ENCODE results near the gene ABCA4. TPM values are rescaled to one million over a fixed set of nuclear protein-coding genes. Genes with fewer than 3 reads are reported as not detected.

ABCA4 gene
- total RNA-seq, 1 donor from 2014 or later: 3.2 TPM

- H3K4me1 Mint-ChIP-seq (ENCODE audit: unreplicated experiment): peaks cover 31% of the 10 kb centered on the region
- no peak for DNase-seq (ENCODE audit: extremely low spot score, unreplicated experiment)
- TF ChIP-seq CTCF (conservative IDR thresholded peaks at IDR 0.05): no peak
- no peaks in the 10 kb centered on the region for H3K36me3 Mint-ChIP-seq
- no peaks in the 10 kb centered on the region for H3K27me3 Mint-ChIP-seq
- no peak overlapping the region for H3K4me3 Mint-ChIP-seq
- H3K27ac Mint-ChIP-seq: no peak overlapping the region
- peaks cover 5% of the 10 kb centered on the region for H3K9me3 Mint-ChIP-seq
These were observed 60.2 kb downstream of the ABCA4 start for GRCh38 chr1:94060720-94061119.

- peaks cover 33% of the 10 kb centered on the region for H3K4me1 Mint-ChIP-seq (ENCODE audit: unreplicated experiment)
These were observed 62.2 kb downstream of the ABCA4 start for GRCh38 chr1:94058766-94059165.

GRCh38 chr1:94056996-94057395 is 64.0 kb downstream of the ABCA4 start:
- H3K9me3 Mint-ChIP-seq: no peaks in the 10 kb centered on the region
- no peak for DNase-seq (ENCODE audit: extremely low spot score, unreplicated experiment)
- peaks cover 22% of the 10 kb centered on the region for H3K4me1 Mint-ChIP-seq (ENCODE audit: unreplicated experiment)
- H3K36me3 Mint-ChIP-seq: no peaks in the 10 kb centered on the region
- no peak overlapping the region for H3K4me3 Mint-ChIP-seq
- TF ChIP-seq CTCF (conservative IDR thresholded peaks at IDR 0.05): no peak
- H3K27me3 Mint-ChIP-seq: no peaks in the 10 kb centered on the region
- no peak overlapping the region for H3K27ac Mint-ChIP-seq

More at GRCh38 chr1:94058766-94059165, 62.2 kb downstream of the ABCA4 start:
- H3K9me3 Mint-ChIP-seq: no peaks in the 10 kb centered on the region
- no peak overlapping the region for H3K4me3 Mint-ChIP-seq
- TF ChIP-seq CTCF (conservative IDR thresholded peaks at IDR 0.05): no peak
- no peaks in the 10 kb centered on the region for H3K36me3 Mint-ChIP-seq
- H3K27me3 Mint-ChIP-seq: no peaks in the 10 kb centered on the region
- H3K27ac Mint-ChIP-seq: no peak overlapping the region
- no peak for DNase-seq (ENCODE audit: extremely low spot score, unreplicated experiment)

- H3K4me3 Mint-ChIP-seq: no peak overlapping the region
- H3K36me3 Mint-ChIP-seq: no peaks in the 10 kb centered on the region
- TF ChIP-seq CTCF (conservative IDR thresholded peaks at IDR 0.05): no peak
- H3K4me1 Mint-ChIP-seq (ENCODE audit: unreplicated experiment): peaks cover 15% of the 10 kb centered on the region
- H3K9me3 Mint-ChIP-seq: no peaks in the 10 kb centered on the region
- no peak overlapping the region for H3K27ac Mint-ChIP-seq
- DNase-seq (ENCODE audit: extremely low spot score, unreplicated experiment): no peak
- H3K27me3 Mint-ChIP-seq: no peaks in the 10 kb centered on the region
These were observed 64.8 kb downstream of the ABCA4 start for GRCh38 chr1:94056171-94056570.

GRCh38 chr1:94055459-94056122 is 65.4 kb downstream of the ABCA4 start:
- H3K9me3 Mint-ChIP-seq: no peaks in the 10 kb centered on the region
- no peak for TF ChIP-seq CTCF (conservative IDR thresholded peaks at IDR 0.05)
- H3K4me1 Mint-ChIP-seq (ENCODE audit: unreplicated experiment): peaks cover 15% of the 10 kb centered on the region
- no peak overlapping the region for H3K27ac Mint-ChIP-seq
- H3K27me3 Mint-ChIP-seq: no peaks in the 10 kb centered on the region
- no peak overlapping the region for H3K4me3 Mint-ChIP-seq
- DNase-seq (ENCODE audit: extremely low spot score, unreplicated experiment): no peak
- no peaks in the 10 kb centered on the region for H3K36me3 Mint-ChIP-seq
